ENCODE measurements around the gene IQGAP3. TPM values are rescaled to one million over a fixed set of nuclear protein-coding genes. Genes with fewer than 3 reads are reported as not detected.
A peak's percentile ranks its signal among the peaks of the same experiment; 100 is the strongest.

IQGAP3 gene
- total and polyA plus RNA-seq, 2 donors (not counting 1 experiment from before 2014, with no cell fraction given), result 0.07 to 0.12 TPM

DNA sequence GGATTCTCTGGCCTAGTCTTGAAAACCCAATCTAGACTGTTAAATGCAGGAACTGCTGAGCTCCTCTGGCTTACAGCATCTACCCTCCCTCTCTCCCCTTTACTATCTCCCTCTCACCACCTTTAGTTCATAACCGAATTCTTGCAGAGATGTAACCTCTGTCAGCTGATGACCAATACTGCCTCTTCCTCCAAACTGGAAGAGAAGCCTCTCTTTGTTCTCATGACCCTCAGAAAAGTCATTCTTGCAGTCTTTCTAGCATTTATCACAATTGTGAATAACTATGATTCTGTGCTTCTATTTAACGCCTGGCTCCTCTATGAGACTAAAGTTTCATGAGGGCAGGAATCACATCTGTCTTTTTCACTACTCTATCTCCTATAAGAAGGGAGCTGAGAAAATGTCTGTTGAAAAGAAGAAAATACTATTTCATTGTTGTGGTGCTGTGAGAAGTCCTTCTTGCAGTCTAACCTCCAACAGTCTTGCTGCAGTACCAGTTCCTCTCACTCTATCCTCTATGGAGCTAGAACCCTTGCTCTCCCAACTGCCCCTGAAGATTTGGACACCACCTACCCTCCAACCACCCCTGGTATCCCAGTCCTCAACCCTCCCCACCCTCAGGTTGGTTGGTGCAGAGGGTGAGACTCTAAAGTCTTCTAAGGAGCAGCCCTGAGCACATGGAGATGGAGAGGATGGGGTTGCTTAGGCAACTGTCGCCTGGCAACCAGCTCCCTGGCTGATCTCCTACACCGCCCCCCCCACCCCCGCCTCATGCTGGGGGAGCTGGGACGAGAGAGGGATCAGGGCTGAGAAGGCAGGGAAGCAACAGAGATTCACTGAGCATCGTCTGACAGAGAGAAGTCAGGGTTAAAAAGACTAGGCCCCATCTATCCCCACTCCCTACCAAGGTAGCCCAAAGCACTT lies 85.7 kb downstream of the IQGAP3 start:
- H3K4me3 Mint-ChIP-seq, result no peak overlapping the region
- H3K79me2 ChIP-seq (ENCODE audit: control insufficient read depth, insufficient read depth, low read length), result peaks cover 94% of the 10 kb centered on the region
- no peaks in the 10 kb centered on the region for H3K9me3 ChIP-seq (ENCODE audit: control extremely low read depth in 1 of 3, control insufficient read depth in 2 of 3, insufficient read depth in 1 of 3, low read length in 2 of 3)
- H3K36me3 ChIP-seq (replicated peaks in 1 of 2; ENCODE audit: control extremely low read depth in 1 of 2, control insufficient read depth in 1 of 2, extremely low read depth in 1 of 2, insufficient read depth in 2 of 2, low read length in 1 of 2), result peaks cover 0 to 31% of the 10 kb centered on the region in 2 experiments
- intact Hi-C loops (cut with micrococcal nuclease), result loop anchor here (5.0 kb wide), 1 partner anchor 36 kb away; no protein-coding TSS in a partner anchor
- peaks cover 63 to 78% of the 10 kb centered on the region in 2 donors for H3K4me1 ChIP-seq (ENCODE audit: control insufficient read depth in 2 of 2, insufficient read depth in 2 of 2, low read length in 2 of 2)
- no peaks in the 10 kb centered on the region for H3K27me3 Mint-ChIP-seq
- no peaks in the 10 kb centered on the region for H3K9me3 Mint-ChIP-seq (ENCODE audit: insufficient read depth)
- no peak for TF ChIP-seq CTCF (IDR thresholded peaks at IDR 0.05)
- no peak for TF ChIP-seq EZH2 (IDR thresholded peaks at IDR 0.05; ENCODE audit: borderline replicate concordance, insufficient read depth, low read depth, low read length, poor library complexity, severe bottlenecking)
- POLR2A ChIA-PET, result interaction anchor here (0.6 to 11.9 kb wide), 3 partner anchors 15 to 139 kb away, joined by 3 to 193 read pairs (median 10); partner anchors contain the start of genes MEF2D and NAXE
- H3K4me3 ChIP-seq (ENCODE audit: control extremely low read depth in 1 of 5, extremely low read depth in 1 of 5, insufficient read depth in 1 of 5, low read depth in 2 of 5, low read length in 4 of 5), result no peak overlapping the region
- peaks cover 91% of the 10 kb centered on the region for H3K4me1 Mint-ChIP-seq
- DNase-seq (no peak), ATAC-seq (ENCODE audit: low read depth) (no peak)
- no peak overlapping the region for H3K9ac ChIP-seq (ENCODE audit: low read length)
- peaks cover 96% of the 10 kb centered on the region for H4K20me1 ChIP-seq (ENCODE audit: control insufficient read depth, insufficient read depth, low read length, poor library complexity, severe bottlenecking)
- H3K27me3 ChIP-seq (replicated peaks in 1 of 4; ENCODE audit: control extremely low read depth in 1 of 4, control insufficient read depth in 3 of 4, insufficient read depth in 4 of 4, low read length in 3 of 4), result no peaks in the 10 kb centered on the region
- WGBS (ENCODE audit: insufficient coverage), result 95% methylated on average over 2 of the region's 7 CpGs
- no peak overlapping the region for H2AFZ ChIP-seq (ENCODE audit: insufficient read depth, low read depth, low read length, poor library complexity, severe bottlenecking)
- H3K27ac ChIP-seq (ENCODE audit: low read length in 2 of 2), result peak overlapping the region; percentile 72 to 94
- H3K27ac Mint-ChIP-seq, result peak overlapping the region; percentile 96
- peak overlapping the region; percentile 79 for H3K4me2 ChIP-seq (replicated peaks; ENCODE audit: low read depth, low read length, poor library complexity, severe bottlenecking)
- CTCF ChIA-PET, result interaction anchor here (0.7 to 15.5 kb wide), 5 partner anchors 14 to 141 kb away, joined by 3 to 383 read pairs (median 7); partner anchors contain the start of genes MEF2D and NAXE
